Measurements from ENCODE around the gene SLC5A8.

SLC5A8 gene

GRCh38 chr12:101172316-101172715 lies 37.7 kb downstream of the SLC5A8 start:
- TF ChIP-seq CTCF (IDR thresholded peaks at IDR 0.05): peak; percentile 55

GRCh38 chr12:101168001-101168400 lies 42.0 kb downstream of the SLC5A8 start:
- no peak for TF ChIP-seq CTCF (IDR thresholded peaks at IDR 0.05)

- no peak for TF ChIP-seq CTCF (IDR thresholded peaks at IDR 0.05)
Observed at GRCh38 chr12:101166866-101167265, 43.2 kb downstream of the SLC5A8 start.

GRCh38 chr12:101165319-101165718 lies 44.7 kb downstream of the SLC5A8 start:
- no peak for TF ChIP-seq CTCF (IDR thresholded peaks at IDR 0.05)

- TF ChIP-seq CTCF (IDR thresholded peaks at IDR 0.05): no peak
Observed at GRCh38 chr12:101127521-101128219, 82.4 kb downstream of the SLC5A8 start.

GRCh38 chr12:101117842-101118241 lies 92.2 kb downstream of the SLC5A8 start:
- TF ChIP-seq CTCF (IDR thresholded peaks at IDR 0.05): no peak

- TF ChIP-seq CTCF (IDR thresholded peaks at IDR 0.05): no peak
Observed at GRCh38 chr12:101116911-101117310, 93.1 kb downstream of the SLC5A8 start.

- TF ChIP-seq CTCF (IDR thresholded peaks at IDR 0.05): no peak
Observed at GRCh38 chr12:101115326-101115725, 94.7 kb downstream of the SLC5A8 start.
